HCT116 (cell line): Measurements from ENCODE around the gene SPATA21. TPM values are rescaled to one million over a fixed set of nuclear protein-coding genes. Genes with fewer than 3 reads are reported as not detected.
A peak's percentile ranks its signal among the peaks of the same experiment; 100 is the strongest.

Source experiments
- ATAC-seq: fragments of 200-7000 bp; cut with Tn5 transposase; 2 replicates; pipeline ENCODE4 v1.9.1; 2020; ENCODE audit warnings: mild to moderate bottlenecking, moderate library complexity
- BruUV-seq: library from RNA; stranded (reverse); fragments of 400-500 nt; replicated peaks from 2 replicates; lab custom pipeline; 2021; lab: Mats Ljungman, UMichigan
- CTCF ChIA-PET: fragments of 300-600 bp; sonication (Branson Sonifier 250); formaldehyde crosslinking; loops from one replicate; lab custom pipeline; 2021; ENCODE audit warnings: antibody characterized with exemption; lab: Charles Lee
- POLR2A ChIA-PET: fragments of 300-600, 350-600 bp; sonication (Branson Sonifier 250); formaldehyde crosslinking; loops from one replicate; lab custom pipeline; 2021; ENCODE audit warnings: antibody characterized with exemption; lab: Charles Lee
- RAD21 ChIA-PET, 2 experiments: fragments of 300-600 bp; sonication (Branson Sonifier 250); formaldehyde crosslinking; loops; one replicate each; lab custom pipeline; 2023; ENCODE audit warnings: low total read pairs in 2 of 2; ENCODE audit not compliant: uncharacterized antibody in 2 of 2, unreplicated experiment in 2 of 2, low non-redundant PET in 1 of 2; lab: Charles Lee
- DNase-seq: peaks from one replicate; pipeline ENCODE4 v3.0.0-alpha.2; 2010; ENCODE audit warnings: low read depth, low spot score
- H2AFZ ChIP-seq: fragments of 200-600 bp; shearing (Covaris generic), sonication (generic); 2 replicates; pipeline ENCODE4 v1.6.1; 2017; ENCODE audit warnings: low read depth, mixed run types, mixed read lengths, antibody characterized with exemption, low read length; ENCODE audit not compliant: poor library complexity, severe bottlenecking
- H3K27ac ChIP-seq: 2 replicates; pipeline ENCODE4 v1.5.1; 2012; ENCODE audit warnings: low read depth, low read length
- H3K27me3 ChIP-seq: fragments of 200-600 bp; sonication (generic); 2 replicates; pipeline ENCODE4 v1.6.1; 2016; ENCODE audit warnings: mixed run types, low read length, mixed read lengths; ENCODE audit not compliant: insufficient read depth
- H3K36me3 ChIP-seq, 2 experiments: fragments of 200-500 bp in 1 of 2; fragments of 200-600 bp in 1 of 2; sonication (Bioruptor generic) in 1 of 2; sonication (generic) in 1 of 2; 2 replicates each; pipeline versions ENCODE4 v1.5.1 to v1.6.1; 2014 to 2016; ENCODE audit warnings: low read length in 2 of 2, inconsistent platforms in 1 of 2, mixed read lengths in 1 of 2, mixed run types in 1 of 2; ENCODE audit not compliant: insufficient read depth in 2 of 2, control insufficient read depth in 1 of 2
- H3K4me1 ChIP-seq, 2 experiments: fragments of 200-600 bp in 1 of 2; sonication (generic) in 1 of 2; 2 replicates each; pipeline versions ENCODE4 v1.5.1 to v1.6.1; 2012 to 2017; ENCODE audit warnings: low read length in 2 of 2, inconsistent platforms in 1 of 2, mild to moderate bottlenecking in 1 of 2, mixed read lengths in 1 of 2, mixed run types in 1 of 2, moderate library complexity in 1 of 2; ENCODE audit not compliant: insufficient read depth in 2 of 2, control insufficient read depth in 1 of 2
- H3K4me2 ChIP-seq: fragments of 200-600 bp; sonication (generic); 2 replicates; pipeline ENCODE4 v1.6.1; 2017; ENCODE audit warnings: mixed run types, low read length, mixed read lengths
- H3K4me3 ChIP-seq, 2 experiments: fragments of 200-600 bp in 1 of 2; sonication (generic) in 1 of 2; replicated peaks in 1 of 2; 2 replicates each; pipeline ENCODE4 v1.5.1; 2011 to 2016; ENCODE audit warnings: low read length in 2 of 2, control low read depth in 1 of 2, low read depth in 1 of 2, mild to moderate bottlenecking in 1 of 2, mixed read lengths in 1 of 2, mixed run types in 1 of 2
- H3K79me2 ChIP-seq: fragments of 200-600 bp; sonication (generic); 2 replicates; pipeline ENCODE4 v1.6.1; 2017; ENCODE audit warnings: mild to moderate bottlenecking, mixed run types, low read length, moderate library complexity, mixed read lengths; ENCODE audit not compliant: insufficient read depth
- H3K9ac ChIP-seq: fragments of 200-600 bp; sonication (generic); 2 replicates; pipeline ENCODE4 v1.6.1; 2016; ENCODE audit warnings: low read length, mixed read lengths
- H3K9me2 ChIP-seq: fragments of 200-600 bp; sonication (generic), shearing (Covaris generic); 2 replicates; pipeline ENCODE4 v1.6.1; 2017; ENCODE audit warnings: mixed run types, mild to moderate bottlenecking, moderate library complexity; ENCODE audit not compliant: insufficient read depth
- H3K9me3 ChIP-seq, 2 experiments: fragments of 200-500 bp in 1 of 2; fragments of 200-600 bp in 1 of 2; sonication (Bioruptor generic) in 1 of 2; sonication (generic) in 1 of 2; 2 replicates each; pipeline ENCODE4 v1.6.1; 2014 to 2017; ENCODE audit warnings: low read length in 2 of 2, mixed read lengths in 2 of 2, inconsistent platforms in 1 of 2, low read depth in 1 of 2, mild to moderate bottlenecking in 1 of 2, mixed run types in 1 of 2, moderate library complexity in 1 of 2; ENCODE audit not compliant: control insufficient read depth in 1 of 2, insufficient read depth in 1 of 2
- H4K20me1 ChIP-seq: fragments of 200-600 bp; sonication (generic), shearing (Covaris generic); 2 replicates; pipeline ENCODE4 v1.6.1; 2017; ENCODE audit warnings: mixed run types, mild to moderate bottlenecking, moderate library complexity; ENCODE audit not compliant: insufficient read depth
- ATF3 ChIP-seq: IDR thresholded peaks from 2 replicates; pipeline ENCODE4 v1.6.1; 2012
- CBX3 ChIP-seq: IDR thresholded peaks from 2 replicates; pipeline ENCODE4 v1.6.1; 2012; ENCODE audit warnings: low read depth
- EGR1 ChIP-seq: IDR thresholded peaks from 2 replicates; pipeline ENCODE4 v1.6.1; 2012; ENCODE audit warnings: low read depth
- EZH2 ChIP-seq: fragments of 200-600 bp; sonication (generic); IDR thresholded peaks from 2 replicates; pipeline ENCODE4 v1.6.1; 2017; ENCODE audit warnings: antibody characterized with exemption, mixed run types
- FOSL1 ChIP-seq: IDR thresholded peaks from 2 replicates; pipeline ENCODE4 v1.6.1; 2012; ENCODE audit warnings: low read depth
- MAX ChIP-seq: IDR thresholded peaks from 2 replicates; pipeline ENCODE4 v1.6.1; 2012
- SIN3A ChIP-seq: IDR thresholded peaks from 2 replicates; pipeline ENCODE4 v1.6.1; 2012; ENCODE audit warnings: low read depth
- SRF ChIP-seq: IDR thresholded peaks from 2 replicates; pipeline ENCODE4 v1.6.1; 2012; ENCODE audit warnings: low read depth
- ZBTB33 ChIP-seq: IDR thresholded peaks from 2 replicates; pipeline ENCODE4 v1.6.1; 2011; ENCODE audit warnings: mild to moderate bottlenecking, low read length, moderate library complexity; ENCODE audit not compliant: insufficient replicate concordance; ENCODE audit errors: extremely low read depth
- ZFX ChIP-seq: fragments of 450-650 bp; IDR thresholded peaks from 2 replicates; pipeline ENCODE4 v1.6.1; 2017
- intact Hi-C: fragments of 100-400 bp; cut with micrococcal nuclease; formaldehyde crosslinking; loops from 2 replicates; pipeline ENCODE4 v1.10.0; 2022
- total RNA-seq: library from RNA; stranded (reverse); gene quantifications from one replicate; pipeline ENCODE4 v1.2.1, GENCODE V29; 2021; ENCODE audit not compliant: unreplicated experiment

SPATA21 gene
- total RNA-seq, 1 experiment from 2014 or later, result not detected

GRCh38 chr1:16349847-16350406 is 87.3 kb downstream of the SPATA21 start:
- H3K4me3 ChIP-seq, result no peak overlapping the region
- CTCF ChIA-PET, result no interaction called here
- peaks cover 4% of the 10 kb centered on the region; the same call in 1 of the 2 replicates for H4K20me1 ChIP-seq
- no peak for TF ChIP-seq SIN3A
- no peak for TF ChIP-seq SRF
- no peak for TF ChIP-seq MAX
- no peak for TF ChIP-seq EGR1
- no peak for TF ChIP-seq ATF3
- TF ChIP-seq FOSL1, result no peak
- TF ChIP-seq EZH2, result no peak
- TF ChIP-seq ZBTB33, result no peak
- TF ChIP-seq ZFX, result no peak
- no peak for TF ChIP-seq CBX3
- no peaks in the 10 kb centered on the region for H3K9me2 ChIP-seq
- peaks cover 70% of the 10 kb centered on the region for H3K79me2 ChIP-seq
- no peaks in the 10 kb centered on the region for H3K9me3 ChIP-seq
- RAD21 ChIA-PET, result no interaction called here
- H3K9ac ChIP-seq, result no peak overlapping the region
- ATAC-seq (no peak), DNase-seq (no peak)
- H3K4me2 ChIP-seq, result peak overlapping the region; percentile 12; the same call in 1 of the 2 replicates
- POLR2A ChIA-PET, result no interaction called here
- no TSS peak for BruUV-seq
- H3K4me1 ChIP-seq, result peaks cover 23 to 39% of the 10 kb centered on the region in 2 experiments
- no peaks in the 10 kb centered on the region for H3K27me3 ChIP-seq
- H3K36me3 ChIP-seq, result no peaks in the 10 kb centered on the region
- H2AFZ ChIP-seq, result no peak overlapping the region
- intact Hi-C loops, result no loop called here
- H3K27ac ChIP-seq, result no peak overlapping the region

Other genes with a start within 250 kb of the SPATA21 start
- 59.7 TPM for gene ARHGEF19, start 224.8 kb downstream of the SPATA21 start, total RNA-seq
- gene CPLANE2, start 200.2 kb downstream of the SPATA21 start, total RNA-seq, result 8.1 TPM
- gene FBXO42, start 84.9 kb downstream of the SPATA21 start, total RNA-seq, result 20.6 TPM
- 141 TPM for gene SZRD1, start 70.2 kb downstream of the SPATA21 start, total RNA-seq
- 35.5 TPM for gene NECAP2, start 3.3 kb upstream of the SPATA21 start, total RNA-seq
- gene RNU1-1, start 76.9 kb upstream of the SPATA21 start, total RNA-seq, result 1,685 TPM
- gene NBPF1, start 176.1 kb upstream of the SPATA21 start, total RNA-seq, result 46.0 TPM
- gene RNU1-3, start 229.5 kb upstream of the SPATA21 start, total RNA-seq, result 1,685 TPM